Astrocyte of the cerebellum (primary cell): ENCODE measurements around the gene PHF21A.

Source experiments
- DNase-seq: peaks from one replicate; pipeline ENCODE4 v3.0.0-alpha.2; 2011; ENCODE audit warnings: low read depth
- H3K4me3 ChIP-seq: 2 replicates; pipeline ENCODE4 v1.5.1; 2011; ENCODE audit warnings: mild to moderate bottlenecking, low read depth, low read length, moderate library complexity
- CTCF ChIP-seq: IDR thresholded peaks from 2 replicates; pipeline ENCODE4 v1.5.1; 2012; ENCODE audit warnings: low read length, low read depth, moderate library complexity, mild to moderate bottlenecking; ENCODE audit errors: missing control alignments
- in situ Hi-C: cut with HindIII; loops from 2 replicates; pipeline ENCODE4 v1.10.0; 2017; ENCODE audit warnings: low sequenced_read_pairs

Gene PHF21A

GRCh38 chr11:45936511-45937054 is 184.7 kb downstream of the PHF21A start:
- no peak for DNase-seq
- no peak for TF ChIP-seq CTCF
- H3K4me3 ChIP-seq, result no peak overlapping the region
- in situ Hi-C loops, result no loop called here

- TF ChIP-seq CTCF, result no peak
- no peak for DNase-seq
- in situ Hi-C loops, result no loop called here
- H3K4me3 ChIP-seq, result no peak overlapping the region
Observed at GRCh38 chr11:45935349-45936064, 185.7 kb downstream of the PHF21A start.

- DNase-seq, result no peak
- in situ Hi-C loops, result no loop called here
- TF ChIP-seq CTCF, result no peak
- no peak overlapping the region for H3K4me3 ChIP-seq
Observed at GRCh38 chr11:45934580-45935318, 186.5 kb downstream of the PHF21A start.

- in situ Hi-C loops, result no loop called here
- DNase-seq, result no peak
- no peak overlapping the region for H3K4me3 ChIP-seq
- no peak for TF ChIP-seq CTCF
Observed at GRCh38 chr11:45933846-45934579, 187.2 kb downstream of the PHF21A start.

- no peak overlapping the region for H3K4me3 ChIP-seq
- in situ Hi-C loops, result no loop called here
- no peak for TF ChIP-seq CTCF
- peak; percentile 22 for DNase-seq
Observed at GRCh38 chr11:45933131-45933831, 188.0 kb downstream of the PHF21A start.

- no peak for TF ChIP-seq CTCF
- in situ Hi-C loops, result no loop called here
- H3K4me3 ChIP-seq, result no peak overlapping the region
- DNase-seq, result no peak
Observed at GRCh38 chr11:45932217-45932616, 189.0 kb downstream of the PHF21A start.
